ENCODE results near the gene INPP4B.

The INPP4B gene

DNA sequence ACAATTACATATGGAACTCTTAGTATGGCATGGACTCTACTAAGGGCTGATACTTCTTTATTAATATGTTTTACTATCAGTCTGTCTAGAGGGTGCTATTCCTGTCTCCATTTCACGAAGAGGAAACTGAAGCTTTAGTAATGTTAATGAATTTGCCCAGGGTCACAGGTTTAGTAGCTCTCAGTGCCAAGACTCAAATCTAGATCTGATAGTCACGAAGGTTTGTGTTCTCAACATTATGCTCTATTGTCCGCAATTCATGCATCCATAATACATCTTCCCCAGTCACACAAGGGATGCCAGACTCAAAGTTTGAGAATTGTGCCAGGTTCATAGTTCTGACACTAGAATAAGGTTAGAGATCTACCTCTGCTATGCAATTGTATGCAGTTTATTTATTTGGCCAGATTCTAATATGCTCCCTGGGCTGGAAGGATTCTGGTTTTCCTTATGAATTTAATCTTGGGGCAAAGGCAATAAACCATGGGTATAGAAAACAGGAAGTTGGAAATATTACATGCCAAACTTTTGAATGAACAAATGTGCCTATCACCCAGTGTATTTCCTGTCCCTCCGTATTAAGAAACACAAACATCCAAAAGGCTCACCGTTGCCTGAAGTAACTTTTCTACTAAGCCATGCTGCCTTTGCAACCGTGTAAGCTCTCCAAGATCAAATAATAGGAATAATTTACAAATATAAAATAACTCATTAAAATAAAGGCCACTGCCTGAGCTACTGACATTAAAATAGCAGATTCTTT, 478.5 kb downstream of the INPP4B start:
- no peak for FAIRE-seq

DNA sequence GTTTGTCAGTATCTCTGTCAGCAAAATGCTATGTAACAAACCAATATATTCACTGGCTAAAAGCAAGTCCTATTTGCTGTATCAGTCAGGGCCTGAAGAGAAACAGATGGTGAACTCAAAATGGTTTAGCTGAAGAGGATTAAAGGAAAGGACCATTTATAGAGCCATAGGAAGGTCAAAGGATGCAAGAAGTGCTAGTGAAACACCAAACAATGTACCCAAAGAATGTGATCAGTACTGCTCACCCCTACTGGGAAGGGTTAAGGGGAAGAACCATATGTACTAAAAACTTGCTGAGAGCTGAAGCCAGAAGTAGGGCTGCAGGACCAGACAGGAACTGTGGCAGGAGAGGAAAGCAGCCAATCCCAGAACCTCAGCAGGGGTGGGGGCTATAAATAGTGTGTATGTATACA, 479.3 kb downstream of the INPP4B start:
- no peak for FAIRE-seq

DNA sequence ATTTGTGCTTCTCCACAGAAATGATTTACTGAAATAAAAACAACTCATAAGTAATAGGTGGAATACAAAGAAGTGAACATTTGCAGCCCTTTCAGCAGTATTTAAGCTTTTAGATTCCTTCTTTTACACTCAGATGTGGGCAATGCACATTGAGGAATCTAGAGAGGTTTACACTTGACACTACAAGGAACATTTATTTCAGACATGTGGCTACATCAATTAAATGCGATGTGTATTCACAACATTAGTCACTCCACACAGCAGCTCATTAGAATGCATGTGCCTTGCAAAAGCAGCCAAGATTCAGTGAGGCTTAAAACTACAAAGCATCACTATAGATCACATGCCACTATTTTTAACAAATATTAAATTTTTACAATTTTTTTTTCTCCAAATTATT, 480.7 kb downstream of the INPP4B start:
- no peak for FAIRE-seq

DNA sequence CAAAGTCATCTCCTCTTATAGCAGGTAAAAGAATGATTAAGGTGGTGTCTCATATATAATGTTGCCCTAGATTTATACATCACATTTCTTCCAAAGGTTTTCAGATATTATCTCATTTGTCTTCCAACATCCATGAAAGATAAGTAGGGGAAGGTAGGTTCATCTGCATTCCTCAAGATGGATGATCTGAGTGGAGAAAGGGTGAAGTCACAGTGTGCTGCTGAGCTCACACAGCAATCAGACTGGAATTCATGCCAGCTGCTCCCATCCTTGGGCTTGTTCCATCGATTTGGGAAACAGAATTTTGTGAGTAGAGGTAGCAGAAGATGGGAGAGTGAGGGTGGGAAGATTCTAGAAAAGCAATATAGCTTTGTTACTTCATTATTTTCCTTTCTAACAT, 482.4 kb downstream of the INPP4B start:
- FAIRE-seq: no peak

DNA sequence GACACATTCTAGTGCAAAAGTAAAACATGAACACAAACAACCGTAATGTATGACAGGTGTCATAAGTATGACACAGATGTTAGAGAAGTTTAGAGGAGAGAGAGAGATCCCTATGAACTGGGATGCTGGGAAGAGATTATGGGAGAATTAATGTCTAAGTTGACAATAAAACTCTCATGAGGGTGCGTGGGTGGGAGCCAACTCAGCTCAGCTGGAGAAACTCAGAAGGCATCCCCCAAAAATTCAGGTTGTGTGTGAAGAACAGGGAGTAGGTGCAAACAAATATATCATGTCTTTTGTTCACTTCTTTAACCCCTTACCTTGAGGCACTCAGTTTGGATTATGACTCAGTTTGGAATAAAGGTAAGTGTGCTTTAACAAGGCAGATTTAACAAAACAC, 484.1 kb downstream of the INPP4B start:
- FAIRE-seq: no peak

DNA sequence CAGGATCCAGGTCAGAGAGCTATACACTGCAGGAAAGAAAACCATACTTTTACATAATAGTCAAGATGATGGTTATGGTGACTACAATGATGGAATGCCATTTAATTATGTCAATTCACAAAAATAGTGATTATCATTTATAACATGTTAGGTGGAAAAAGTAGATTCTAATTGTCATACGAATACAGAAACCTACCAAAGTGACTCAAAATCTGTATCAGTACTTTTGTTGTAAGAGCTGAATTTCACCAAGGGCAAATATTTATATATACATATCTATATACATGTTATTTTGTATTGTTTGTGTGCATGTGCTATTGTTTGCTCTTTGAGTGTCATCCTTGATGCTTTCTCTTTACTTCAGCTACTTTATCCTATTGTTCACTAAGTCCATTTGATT, 485.4 kb downstream of the INPP4B start:
- FAIRE-seq: no peak

DNA sequence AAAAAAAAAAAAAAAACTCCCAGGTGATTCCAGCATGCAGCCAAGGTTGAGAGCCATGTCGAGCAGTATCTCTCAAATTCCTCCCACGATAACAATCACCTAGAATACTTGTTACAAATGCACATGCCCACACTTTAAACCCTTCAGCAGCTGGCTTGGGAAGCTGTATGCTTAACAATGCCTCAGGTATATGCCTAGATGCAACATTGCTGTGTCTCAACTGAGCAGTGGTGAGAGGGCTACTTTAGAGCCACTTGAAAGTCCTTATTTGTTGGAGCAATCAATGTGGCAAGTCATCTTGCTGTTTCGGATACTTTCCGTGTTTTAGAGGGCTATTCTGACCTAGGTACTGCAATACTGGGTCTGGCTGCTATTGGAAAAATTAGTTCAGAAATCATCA, 487.4 kb downstream of the INPP4B start:
- FAIRE-seq: no peak

DNA sequence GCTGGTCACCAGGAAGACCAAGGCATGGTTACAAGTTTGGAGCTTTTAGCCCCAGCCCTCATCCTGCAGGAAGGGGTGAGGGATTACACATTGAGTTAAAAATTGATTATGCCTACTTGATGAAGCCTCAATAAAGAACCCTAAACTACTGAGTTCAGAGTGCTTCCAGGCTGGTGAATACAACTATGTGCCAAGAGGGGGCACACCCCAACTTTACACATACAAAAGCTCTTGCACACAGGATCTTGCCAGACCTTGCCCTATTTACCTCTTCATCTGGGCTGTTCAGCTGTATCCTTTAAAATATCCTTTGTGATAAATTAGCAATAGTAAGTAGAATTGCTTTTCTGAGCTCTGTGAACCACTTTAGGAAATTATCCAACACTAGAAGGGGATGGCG, 489.3 kb downstream of the INPP4B start:
- no peak for FAIRE-seq

DNA sequence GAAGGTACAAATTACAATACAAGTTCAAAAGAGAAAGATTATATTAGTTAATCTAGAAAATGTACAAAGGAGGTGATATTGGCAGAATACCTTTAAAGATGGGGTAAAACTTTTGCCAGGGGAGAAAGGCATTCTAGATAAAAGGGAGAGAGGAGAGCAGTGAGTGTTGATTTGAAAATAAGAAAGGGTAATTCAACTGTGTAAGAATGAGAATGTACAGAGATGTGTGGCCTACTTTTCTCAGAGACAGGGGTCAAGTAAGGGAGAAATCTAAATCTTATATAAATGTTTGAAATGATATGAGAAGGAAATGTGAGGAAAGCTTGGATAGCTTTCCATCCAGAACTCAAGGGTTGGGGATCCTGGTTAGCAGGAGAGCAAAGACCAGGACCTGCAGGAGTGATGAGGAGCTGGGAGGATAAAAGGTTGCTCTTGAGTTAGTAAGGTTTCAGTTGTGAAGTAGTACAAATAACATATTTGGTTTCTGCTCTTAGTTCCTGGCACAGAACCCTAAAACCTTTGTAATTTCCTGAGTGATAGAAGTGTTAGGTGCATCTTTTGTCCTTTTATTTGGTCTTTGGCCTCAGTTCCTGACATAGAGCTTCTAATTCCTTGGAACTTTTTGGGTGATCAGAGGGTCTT, 489.9 kb downstream of the INPP4B start:
- no peak for FAIRE-seq

DNA sequence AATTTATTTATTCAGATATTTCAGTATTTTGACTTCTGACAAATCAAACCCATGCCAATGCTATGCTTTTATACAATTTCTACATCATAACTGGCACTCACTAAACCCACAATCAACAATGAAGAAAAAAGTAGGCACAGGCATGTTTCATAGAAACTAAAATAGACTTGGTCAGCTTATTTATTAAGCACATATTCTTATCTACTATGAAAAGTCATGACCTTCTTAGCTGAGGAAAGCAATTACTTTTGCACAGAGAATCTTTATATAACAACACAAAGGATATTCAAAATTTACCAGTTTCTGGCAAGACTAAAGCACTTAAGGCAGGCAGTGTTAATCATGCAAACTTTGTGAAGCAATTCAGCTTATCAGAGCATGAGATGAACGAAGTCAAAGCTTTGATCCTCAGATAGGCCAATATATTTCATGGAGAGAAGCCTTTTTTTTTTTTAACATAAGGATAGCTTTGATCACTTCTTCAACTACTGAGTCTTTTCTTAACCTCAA, 490.6 kb downstream of the INPP4B start:
- FAIRE-seq: no peak

DNA sequence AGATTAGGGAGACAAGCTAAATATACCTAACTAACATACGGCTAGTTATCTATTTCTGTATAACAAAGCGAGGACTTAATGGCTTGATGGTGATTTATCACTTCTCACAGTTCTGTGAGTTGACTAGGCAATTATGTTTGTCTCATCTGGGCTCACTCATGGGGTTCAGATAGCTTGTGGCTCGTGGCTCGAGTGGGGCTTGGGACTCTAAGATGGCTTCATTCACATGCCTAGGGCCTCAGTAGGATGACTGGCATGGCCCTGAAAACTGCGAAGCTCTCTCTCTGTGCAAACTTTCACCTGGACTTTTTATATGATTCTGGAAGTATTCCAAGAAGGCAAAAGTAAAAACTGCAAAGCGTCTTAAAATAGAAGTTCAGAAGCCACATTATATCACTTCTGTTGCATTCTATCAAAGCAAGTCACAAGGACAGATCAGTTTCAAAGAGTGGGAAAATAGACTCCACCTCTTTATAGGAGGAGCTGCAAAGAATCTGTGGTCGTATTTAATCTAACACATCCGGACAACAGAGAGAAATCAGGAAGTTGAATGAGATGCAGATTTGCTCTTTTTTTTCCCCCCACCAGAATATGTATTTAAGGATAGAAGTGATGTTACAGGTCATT, 491.2 kb downstream of the INPP4B start:
- FAIRE-seq: no peak

DNA sequence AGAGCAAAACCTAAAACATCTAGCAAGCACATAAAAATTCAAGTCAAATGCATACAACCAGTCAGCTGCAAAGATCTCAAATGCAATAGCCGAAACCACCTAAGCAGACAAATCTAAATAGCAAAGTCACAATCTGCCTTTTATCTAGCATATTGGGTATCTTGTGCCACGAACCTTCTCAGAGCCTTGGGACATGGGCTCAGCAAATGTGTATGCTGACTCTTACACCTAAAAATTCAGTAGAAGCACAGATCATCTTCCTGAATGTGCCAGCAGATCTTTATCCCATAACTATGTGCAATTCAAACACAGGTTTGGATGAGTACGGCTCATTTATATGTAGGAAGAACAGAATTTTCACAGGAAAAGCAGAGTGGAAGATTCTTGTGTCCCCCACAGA, 492.1 kb downstream of the INPP4B start:
- FAIRE-seq: no peak

DNA sequence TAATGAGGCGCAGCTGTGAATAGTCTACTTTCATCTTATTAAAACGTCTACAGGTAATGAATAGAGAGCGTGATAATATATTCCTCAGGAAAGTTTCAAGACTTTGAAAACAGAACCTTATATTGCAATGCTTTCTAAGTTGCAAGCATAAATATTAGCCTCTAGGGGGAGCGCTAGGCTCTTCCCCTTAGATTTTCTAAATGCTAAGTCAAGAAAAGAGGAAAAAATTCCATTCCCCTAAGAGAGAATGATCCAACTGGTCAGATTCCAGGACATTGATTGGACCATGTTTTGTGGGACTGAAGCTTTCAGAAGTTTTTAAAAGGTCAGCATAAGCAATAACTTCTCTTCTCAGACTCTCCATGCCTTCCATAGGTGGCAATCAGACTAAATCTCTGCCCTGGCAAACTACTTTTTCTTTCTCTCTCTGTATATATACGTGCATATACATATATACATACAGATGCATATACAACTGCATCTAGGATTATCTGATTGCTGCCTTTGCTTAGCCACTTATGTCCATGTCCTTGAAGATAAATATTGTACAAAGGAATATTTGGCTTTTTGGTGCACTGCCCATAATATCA, 492.9 kb downstream of the INPP4B start:
- FAIRE-seq: peak; percentile 69

DNA sequence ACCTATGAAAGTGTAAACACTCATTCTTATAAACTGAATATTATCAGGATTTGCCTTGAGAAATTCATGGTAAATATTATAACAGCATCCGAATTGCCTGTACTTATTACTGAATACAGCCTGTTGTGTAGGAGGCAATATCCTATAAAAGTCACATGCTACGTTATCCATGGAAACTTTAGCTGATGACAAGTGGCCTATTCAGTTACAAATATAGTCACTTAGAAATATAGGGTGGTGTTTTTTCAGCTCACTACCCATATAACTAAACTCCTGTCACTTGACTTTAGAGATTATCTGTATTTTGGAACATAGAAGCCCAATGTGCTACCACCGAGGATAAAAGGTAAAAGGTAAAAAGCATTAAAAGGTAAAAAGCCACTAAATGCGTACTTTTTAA, 493.4 kb downstream of the INPP4B start:
- no peak for FAIRE-seq

DNA sequence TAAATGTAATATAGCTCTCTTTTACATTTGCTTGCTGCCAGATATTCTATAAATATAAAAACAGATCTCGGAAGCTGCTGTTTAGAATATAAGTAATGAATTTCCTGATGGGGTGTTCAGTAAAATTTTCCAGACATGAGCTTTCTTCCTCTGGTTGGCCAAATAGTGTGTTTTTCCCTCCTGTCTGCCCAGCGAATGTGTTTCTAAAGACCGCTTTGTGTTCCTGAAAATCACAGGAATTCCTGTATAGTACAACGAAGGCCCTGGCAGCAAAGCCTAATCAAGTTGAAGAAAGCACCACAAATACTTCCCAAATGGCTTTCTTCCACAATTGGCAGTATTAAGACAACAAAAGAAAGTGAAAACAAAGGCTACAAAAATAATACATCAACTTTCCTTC, 494.1 kb downstream of the INPP4B start:
- no peak for FAIRE-seq

DNA sequence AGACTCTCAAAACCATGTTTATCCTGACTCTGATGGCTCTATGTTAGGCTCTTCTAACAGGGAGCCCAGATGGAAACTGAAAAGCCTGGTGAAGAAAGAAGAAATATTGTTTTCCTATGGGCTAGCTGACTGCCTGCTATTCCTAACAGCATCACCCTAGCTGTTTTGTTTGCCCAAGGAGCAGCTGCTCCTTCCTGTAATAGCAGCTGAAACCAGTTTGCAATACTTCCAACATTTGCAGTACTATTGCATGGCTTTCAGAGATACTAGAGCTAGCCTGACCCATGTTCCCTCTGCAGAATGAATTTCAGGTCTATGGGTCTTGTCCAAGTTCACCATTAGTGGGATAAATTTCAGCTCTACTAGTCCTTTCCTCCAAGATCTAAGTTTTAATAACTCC, 495.2 kb downstream of the INPP4B start:
- FAIRE-seq: no peak

DNA sequence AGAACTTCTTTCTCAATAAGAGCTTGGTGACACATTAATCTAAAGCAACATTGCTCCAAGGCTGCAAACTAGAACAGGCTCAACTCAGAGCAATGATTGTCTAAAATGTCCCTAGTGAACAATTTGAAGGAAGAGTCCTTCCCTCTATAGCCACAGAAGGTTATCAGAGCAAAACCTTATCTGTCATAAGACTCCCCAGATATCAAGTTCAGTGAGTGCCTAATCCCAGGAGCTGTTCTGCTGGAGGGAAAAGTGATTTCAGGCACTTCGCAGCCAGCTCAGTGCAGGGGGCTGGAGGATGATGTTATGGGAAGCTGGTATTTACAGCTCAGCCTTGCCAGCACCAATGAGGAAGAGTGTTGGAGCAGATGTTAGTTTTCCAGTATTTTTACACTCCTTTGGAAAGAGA, 497.5 kb downstream of the INPP4B start:
- no peak for FAIRE-seq

DNA sequence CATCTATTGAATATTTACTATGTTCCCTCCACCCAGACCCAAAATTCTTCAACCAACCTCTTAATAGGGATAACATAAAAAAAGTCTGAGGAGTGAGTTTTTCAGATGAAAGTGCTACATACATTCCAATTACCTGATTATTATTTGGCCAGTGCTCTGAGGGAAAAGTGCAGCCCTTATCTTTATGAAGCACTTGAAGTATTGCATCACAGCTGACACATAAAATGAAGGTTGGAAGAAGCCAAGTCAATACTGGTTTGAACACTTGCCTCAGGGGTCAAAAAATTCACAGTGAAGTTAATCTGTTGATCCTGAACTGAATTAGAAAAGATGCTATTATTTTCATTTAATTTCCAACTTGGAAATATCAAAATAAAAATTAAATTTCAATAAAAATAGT, 498.9 kb downstream of the INPP4B start:
- FAIRE-seq: no peak

DNA sequence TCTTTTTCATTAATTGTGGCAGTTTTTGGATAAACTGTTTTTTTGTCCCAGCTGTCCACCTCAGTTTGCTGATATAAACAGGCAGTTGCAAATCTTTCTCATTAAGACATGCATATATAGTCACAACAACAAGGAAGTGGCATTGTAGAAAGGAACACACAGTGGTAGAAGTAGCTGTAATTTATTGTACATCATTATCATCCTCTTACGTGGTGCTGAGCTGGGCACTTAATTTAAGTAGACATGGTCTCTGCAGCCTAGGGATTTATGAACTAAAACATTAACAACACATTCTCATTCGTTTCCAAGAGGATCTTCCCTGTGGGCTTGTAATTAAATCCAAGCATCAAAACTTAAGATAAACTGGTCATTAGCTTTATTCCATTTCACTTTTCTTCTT, 500.2 kb downstream of the INPP4B start:
- FAIRE-seq: no peak

DNA sequence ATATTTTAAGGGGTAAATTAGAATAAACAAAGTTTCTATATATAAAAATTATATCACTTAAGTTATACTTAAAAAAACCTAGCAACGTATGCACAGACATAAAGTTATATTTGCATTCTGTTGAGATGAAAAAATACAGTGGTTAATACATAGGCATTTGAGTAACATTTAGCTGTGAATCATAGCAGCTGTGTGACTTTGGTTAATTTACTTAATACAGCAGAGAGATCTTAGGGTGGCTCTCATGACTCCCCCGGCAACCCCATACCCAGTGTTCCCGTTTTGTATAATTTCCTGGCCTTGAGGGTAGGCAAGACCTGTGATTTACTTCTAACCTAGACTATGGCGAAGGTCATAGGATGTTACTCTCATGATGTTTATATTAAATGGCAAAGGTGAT, 504.8 kb downstream of the INPP4B start:
- FAIRE-seq: no peak

DNA sequence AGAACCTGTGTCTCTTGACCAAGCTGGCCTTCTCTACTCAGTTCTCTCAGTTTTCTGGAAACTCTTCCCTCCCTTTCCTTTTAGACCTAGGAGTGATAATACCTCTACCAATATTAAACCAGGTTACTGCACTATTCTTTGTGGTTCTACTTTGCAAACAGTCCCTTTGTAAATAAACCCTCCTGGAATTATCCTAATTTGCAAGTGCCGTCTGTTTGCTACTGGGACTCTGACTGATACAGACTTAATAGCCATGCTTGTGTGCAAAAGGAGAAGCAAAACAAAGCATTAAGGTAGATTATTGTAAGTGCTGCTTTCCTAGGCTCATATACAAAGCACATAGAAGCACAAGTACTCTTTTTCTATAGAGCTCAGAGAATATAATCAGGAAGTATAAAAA, 507.0 kb downstream of the INPP4B start:
- no peak for FAIRE-seq

DNA sequence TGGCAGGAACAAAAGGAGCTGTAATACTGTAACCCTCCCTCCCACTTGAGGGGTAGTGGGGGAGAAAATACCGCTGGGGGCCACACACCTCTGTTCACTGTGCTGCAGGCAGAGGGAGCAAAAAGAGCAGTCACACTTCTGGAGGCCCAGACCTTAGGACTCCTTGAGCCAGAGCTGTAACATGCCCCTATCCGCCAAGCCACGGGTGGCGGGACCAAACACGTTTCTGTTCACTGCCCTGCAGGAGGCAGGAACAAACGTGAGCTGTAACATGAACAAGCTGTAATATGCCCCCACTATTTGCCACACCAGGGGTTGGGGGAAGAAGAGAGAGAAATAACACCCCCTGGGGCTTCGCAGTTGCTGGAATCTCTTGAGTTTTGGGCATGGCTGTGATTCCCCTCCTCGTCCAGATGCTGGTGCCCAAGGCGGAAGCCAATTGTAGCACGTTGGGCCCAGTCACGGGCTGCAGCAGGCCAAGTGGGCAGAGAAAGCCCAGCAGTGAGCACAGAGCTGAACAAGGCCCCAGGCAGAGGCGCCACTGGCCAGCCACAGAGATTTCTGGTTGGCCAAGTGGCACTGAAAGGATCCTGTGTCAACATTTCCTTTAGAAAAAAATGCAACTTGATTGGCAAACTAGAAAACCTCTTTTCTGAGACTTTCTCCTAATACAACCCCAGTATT, 509.7 kb downstream of the INPP4B start:
- no peak for FAIRE-seq

DNA sequence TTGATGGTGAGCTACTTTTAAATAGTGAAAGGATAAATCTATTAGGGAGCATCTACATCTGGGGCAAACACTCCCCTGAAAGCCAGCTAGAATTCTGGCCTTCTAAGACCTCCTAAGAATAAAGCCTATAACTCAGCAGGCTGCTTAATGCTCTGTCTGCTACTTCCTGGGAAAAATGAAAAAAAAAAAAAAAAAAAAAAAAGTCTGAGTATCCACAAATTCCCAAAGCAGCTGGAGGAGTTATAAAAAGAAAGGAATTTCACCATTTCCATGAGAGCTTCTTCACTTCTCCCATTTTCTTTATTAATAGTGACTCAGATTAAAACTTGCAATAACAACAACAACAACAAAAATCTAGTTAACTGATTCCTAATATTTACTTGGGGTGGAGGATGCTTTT, 511.2 kb downstream of the INPP4B start:
- no peak for FAIRE-seq

All from TTC549 (cell line).